ENCODE data around the gene TBC1D23.

DNA sequence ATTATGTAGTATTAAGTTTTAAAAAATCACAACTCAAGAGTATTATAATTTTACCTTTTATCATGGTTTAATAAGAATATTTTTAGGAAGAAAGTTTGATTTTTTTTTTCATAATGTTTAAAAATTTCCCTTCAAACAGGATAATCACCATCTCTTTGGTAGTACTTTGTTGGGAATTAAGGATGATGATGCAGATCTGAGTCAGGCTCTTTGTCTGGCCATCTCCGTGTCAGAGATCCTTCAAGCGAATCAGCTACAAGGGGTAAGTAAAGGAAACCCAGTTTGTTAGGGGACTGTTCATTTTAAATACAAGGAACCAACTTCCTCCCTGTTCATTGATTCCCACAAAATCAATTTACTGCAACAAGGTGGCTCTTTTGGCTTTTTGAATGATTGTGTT is 37.0 kb downstream of the TBC1D23 start:
- TF ChIP-seq, protein P1, sequence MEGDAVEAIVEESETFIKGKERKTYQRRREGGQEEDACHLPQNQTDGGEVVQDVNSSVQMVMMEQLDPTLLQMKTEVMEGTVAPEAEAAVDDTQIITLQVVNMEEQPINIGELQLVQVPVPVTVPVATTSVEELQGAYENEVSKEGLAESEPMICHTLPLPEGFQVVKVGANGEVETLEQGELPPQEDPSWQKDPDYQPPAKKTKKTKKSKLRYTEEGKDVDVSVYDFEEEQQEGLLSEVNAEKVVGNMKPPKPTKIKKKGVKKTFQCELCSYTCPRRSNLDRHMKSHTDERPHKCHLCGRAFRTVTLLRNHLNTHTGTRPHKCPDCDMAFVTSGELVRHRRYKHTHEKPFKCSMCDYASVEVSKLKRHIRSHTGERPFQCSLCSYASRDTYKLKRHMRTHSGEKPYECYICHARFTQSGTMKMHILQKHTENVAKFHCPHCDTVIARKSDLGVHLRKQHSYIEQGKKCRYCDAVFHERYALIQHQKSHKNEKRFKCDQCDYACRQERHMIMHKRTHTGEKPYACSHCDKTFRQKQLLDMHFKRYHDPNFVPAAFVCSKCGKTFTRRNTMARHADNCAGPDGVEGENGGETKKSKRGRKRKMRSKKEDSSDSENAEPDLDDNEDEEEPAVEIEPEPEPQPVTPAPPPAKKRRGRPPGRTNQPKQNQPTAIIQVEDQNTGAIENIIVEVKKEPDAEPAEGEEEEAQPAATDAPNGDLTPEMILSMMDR (conservative IDR thresholded peaks at IDR 0.05): no peak
- no peak for TF ChIP-seq ZFX (IDR thresholded peaks at IDR 0.05)

Measured in C4-2B (cell line).